Mesendoderm (in vitro differentiated cells): Measurements from ENCODE around the gene GMDS.

ENCODE experiments used
- DNase-seq: peaks from one replicate; pipeline ENCODE4 v3.0.0; 2013
- H2AK5ac ChIP-seq: 2 replicates; pipeline ENCODE4 v1.6.1; 2013; ENCODE audit warnings: low read length, inconsistent platforms
- H2BK120ac ChIP-seq: 2 replicates; pipeline ENCODE4 v1.6.1; 2013; ENCODE audit warnings: low read depth, mild to moderate bottlenecking, low read length, moderate library complexity, mixed read lengths
- H2BK15ac ChIP-seq: replicated peaks from 2 replicates; pipeline ENCODE4 v1.6.1; 2013; ENCODE audit warnings: low read depth, mild to moderate bottlenecking, moderate library complexity
- H2BK5ac ChIP-seq: 2 replicates; pipeline ENCODE4 v1.6.1; 2013; ENCODE audit warnings: low read length, inconsistent platforms
- H3K18ac ChIP-seq: 2 replicates; pipeline ENCODE4 v1.6.1; 2013; ENCODE audit warnings: mild to moderate bottlenecking, low read length, mixed read lengths
- H3K23ac ChIP-seq: one replicate; pipeline ENCODE4 v1.6.1; 2013; ENCODE audit warnings: low read length
- H3K27ac ChIP-seq: 2 replicates; pipeline ENCODE4 v1.5.1; 2013; ENCODE audit warnings: low read depth, mild to moderate bottlenecking, inconsistent platforms, low read length, moderate library complexity
- H3K27me3 ChIP-seq: 2 replicates; pipeline ENCODE4 v1.6.1; 2013; ENCODE audit warnings: low read length, control low read depth, mild to moderate bottlenecking, inconsistent platforms; ENCODE audit not compliant: insufficient read depth, poor library complexity
- H3K36me3 ChIP-seq: 2 replicates; pipeline ENCODE4 v1.6.1; 2013; ENCODE audit warnings: low read length, inconsistent platforms; ENCODE audit not compliant: control insufficient read depth, insufficient read depth
- H3K4ac ChIP-seq: one replicate; pipeline ENCODE4 v1.6.1; 2013; ENCODE audit warnings: low read depth, mild to moderate bottlenecking, low read length, moderate library complexity
- H3K4me1 ChIP-seq: 2 replicates; pipeline ENCODE4 v1.6.1; 2013; ENCODE audit warnings: low read depth, low read length, inconsistent platforms; ENCODE audit not compliant: control insufficient read depth
- H3K4me2 ChIP-seq: 2 replicates; pipeline ENCODE4 v1.6.1; 2013; ENCODE audit warnings: low read length
- H3K4me3 ChIP-seq: 2 replicates; pipeline ENCODE4 v1.5.1; 2013; ENCODE audit warnings: mild to moderate bottlenecking, low read length
- H3K56ac ChIP-seq: one replicate; pipeline ENCODE4 v1.6.1; 2013; ENCODE audit warnings: low read length
- H3K79me1 ChIP-seq: 2 replicates; pipeline ENCODE4 v1.6.1; 2013; ENCODE audit warnings: low read length, inconsistent platforms
- H3K79me2 ChIP-seq: 2 replicates; pipeline ENCODE4 v1.6.1; 2013; ENCODE audit warnings: mild to moderate bottlenecking, low read length; ENCODE audit not compliant: control insufficient read depth, insufficient read depth
- H3K9ac ChIP-seq: 2 replicates; pipeline ENCODE4 v1.6.1; 2013; ENCODE audit warnings: low read length, inconsistent platforms
- H4K5ac ChIP-seq: one replicate; pipeline ENCODE4 v1.6.1; 2013; ENCODE audit warnings: low read length
- H4K8ac ChIP-seq: one replicate; pipeline ENCODE4 v1.6.1; 2013; ENCODE audit warnings: low read depth, mild to moderate bottlenecking, control low read depth, low read length, moderate library complexity
- WGBS: extraction: QIAGEN DNeasy Blood & Tissue Kit; methylation state at CpG from one replicate; pipeline ENCODE4 v1.1.7; 2013; ENCODE audit warnings: low lambda C conversion rate, missing lambda C conversion rate; ENCODE audit not compliant: insufficient coverage; ENCODE audit errors: extremely low coverage; 5-methylcytosine and 5-hydroxymethylcytosine counted together

GMDS gene

GRCh38 chr6:1929931-1930330 is 315.5 kb downstream of the GMDS start:
- H3K9ac ChIP-seq = no peak overlapping the region
- WGBS = no CpG with 5 or more reads among the region's 9 CpGs
- H2BK5ac ChIP-seq = no peak overlapping the region
- H2AK5ac ChIP-seq = no peak overlapping the region
- H4K5ac ChIP-seq = no peak overlapping the region
- H3K4me2 ChIP-seq = no peak overlapping the region
- H3K79me1 ChIP-seq = no peaks in the 10 kb centered on the region
- DNase-seq = no peak
- H4K8ac ChIP-seq = no peak overlapping the region
- H3K79me2 ChIP-seq = no peaks in the 10 kb centered on the region
- H3K4me1 ChIP-seq = no peaks in the 10 kb centered on the region
- H3K4me3 ChIP-seq = no peak overlapping the region
- H3K4ac ChIP-seq = no peak overlapping the region
- no peak overlapping the region for H2BK120ac ChIP-seq
- no peak overlapping the region for H3K23ac ChIP-seq
- no peaks in the 10 kb centered on the region for H3K27me3 ChIP-seq
- no peak overlapping the region for H3K56ac ChIP-seq
- no peak overlapping the region for H3K18ac ChIP-seq
- H3K36me3 ChIP-seq = no peaks in the 10 kb centered on the region
- no peak overlapping the region for H3K27ac ChIP-seq
- no peak overlapping the region for H2BK15ac ChIP-seq

GRCh38 chr6:1925743-1926430 is 319.5 kb downstream of the GMDS start:
- no peak overlapping the region for H3K4me3 ChIP-seq
- no CpG with 5 or more reads among the region's 10 CpGs for WGBS
- H3K36me3 ChIP-seq = no peaks in the 10 kb centered on the region
- no peaks in the 10 kb centered on the region for H3K79me2 ChIP-seq
- H3K4me1 ChIP-seq = no peaks in the 10 kb centered on the region
- no peak overlapping the region for H3K23ac ChIP-seq
- no peaks in the 10 kb centered on the region for H3K27me3 ChIP-seq
- no peak overlapping the region for H3K4ac ChIP-seq
- H3K56ac ChIP-seq = no peak overlapping the region
- no peak overlapping the region for H3K18ac ChIP-seq
- no peak overlapping the region for H3K27ac ChIP-seq
- no peak overlapping the region for H3K4me2 ChIP-seq
- H2BK15ac ChIP-seq = no peak overlapping the region
- no peak overlapping the region for H2BK5ac ChIP-seq
- H4K8ac ChIP-seq = no peak overlapping the region
- no peak overlapping the region for H3K9ac ChIP-seq
- H3K79me1 ChIP-seq = no peaks in the 10 kb centered on the region
- no peak overlapping the region for H2AK5ac ChIP-seq
- H2BK120ac ChIP-seq = no peak overlapping the region
- DNase-seq = no peak
- H4K5ac ChIP-seq = no peak overlapping the region

GRCh38 chr6:1923449-1923848 is 322.0 kb downstream of the GMDS start:
- H4K5ac ChIP-seq = no peak overlapping the region
- no CpG with 5 or more reads among the region's 14 CpGs for WGBS
- no peak overlapping the region for H2AK5ac ChIP-seq

GRCh38 chr6:1917626-1918371 is 327.6 kb downstream of the GMDS start:
- Histone ChIP-seq H2BK120ac (no peak overlapping the region), H3K27me3 (no peaks in the 10 kb centered on the region), H2BK15ac (no peak overlapping the region), H2BK5ac (no peak overlapping the region), H4K5ac (no peak overlapping the region), H2AK5ac (no peak overlapping the region), H3K23ac (no peak overlapping the region), H3K4me2 (no peak overlapping the region), H3K56ac (no peak overlapping the region), H3K79me2 (no peaks in the 10 kb centered on the region), H3K4me1 (no peaks in the 10 kb centered on the region), H3K4me3 (no peak overlapping the region), H3K79me1 (no peaks in the 10 kb centered on the region), H3K9ac (no peak overlapping the region), H3K36me3 (no peaks in the 10 kb centered on the region), H3K4ac (no peak overlapping the region), H4K8ac (no peak overlapping the region), H3K18ac (no peak overlapping the region), H3K27ac (no peak overlapping the region)
- DNase-seq = peak; percentile 67
- no CpG with 5 or more reads among the region's 9 CpGs for WGBS

More at GRCh38 chr6:1923449-1923848, 322.0 kb downstream of the GMDS start:
- no peak overlapping the region for H3K4ac ChIP-seq
- no peaks in the 10 kb centered on the region for H3K79me2 ChIP-seq
- H3K27ac ChIP-seq = no peak overlapping the region
- H3K9ac ChIP-seq = no peak overlapping the region
- no peaks in the 10 kb centered on the region for H3K27me3 ChIP-seq
- no peak overlapping the region for H2BK15ac ChIP-seq
- H3K79me1 ChIP-seq = no peaks in the 10 kb centered on the region
- DNase-seq = no peak
- no peak overlapping the region for H2BK5ac ChIP-seq
- no peak overlapping the region for H3K4me3 ChIP-seq
- no peak overlapping the region for H2BK120ac ChIP-seq
- H3K4me1 ChIP-seq = no peaks in the 10 kb centered on the region
- H3K4me2 ChIP-seq = no peak overlapping the region
- no peak overlapping the region for H3K18ac ChIP-seq
- H3K23ac ChIP-seq = no peak overlapping the region
- H4K8ac ChIP-seq = no peak overlapping the region
- H3K36me3 ChIP-seq = no peaks in the 10 kb centered on the region
- H3K56ac ChIP-seq = no peak overlapping the region

- H3K4me3 ChIP-seq = no peak overlapping the region
Observed at GRCh38 chr6:1916334-1917070, 328.9 kb downstream of the GMDS start.

More at GRCh38 chr6:1916334-1917070, 328.9 kb downstream of the GMDS start:
- WGBS = no CpG with 5 or more reads among the region's 8 CpGs
- Histone ChIP-seq H3K4me2 (no peak overlapping the region), H3K36me3 (no peaks in the 10 kb centered on the region), H3K79me2 (no peaks in the 10 kb centered on the region), H2BK120ac (no peak overlapping the region), H3K18ac (no peak overlapping the region), H2AK5ac (no peak overlapping the region), H2BK5ac (no peak overlapping the region), H3K79me1 (no peaks in the 10 kb centered on the region), H3K27me3 (no peaks in the 10 kb centered on the region), H2BK15ac (no peak overlapping the region), H3K4ac (no peak overlapping the region), H3K4me1 (no peaks in the 10 kb centered on the region), H4K8ac (no peak overlapping the region), H3K23ac (no peak overlapping the region), H3K9ac (no peak overlapping the region), H3K56ac (no peak overlapping the region), H3K27ac (no peak overlapping the region), H4K5ac (no peak overlapping the region)
- peak; percentile 23 for DNase-seq
